HG02981 (cell line): Measurements from ENCODE around the gene BEAN1.
A peak's percentile ranks its signal among the peaks of the same experiment; 100 is the strongest.

Source experiments
- ATAC-seq: cut with Tn5 transposase; IDR thresholded peaks from one replicate; pipeline ENCODE4 v1.9.1; 2021; ENCODE audit warnings: mild to moderate bottlenecking, moderate library complexity; ENCODE audit not compliant: unreplicated experiment

Gene BEAN1

DNA sequence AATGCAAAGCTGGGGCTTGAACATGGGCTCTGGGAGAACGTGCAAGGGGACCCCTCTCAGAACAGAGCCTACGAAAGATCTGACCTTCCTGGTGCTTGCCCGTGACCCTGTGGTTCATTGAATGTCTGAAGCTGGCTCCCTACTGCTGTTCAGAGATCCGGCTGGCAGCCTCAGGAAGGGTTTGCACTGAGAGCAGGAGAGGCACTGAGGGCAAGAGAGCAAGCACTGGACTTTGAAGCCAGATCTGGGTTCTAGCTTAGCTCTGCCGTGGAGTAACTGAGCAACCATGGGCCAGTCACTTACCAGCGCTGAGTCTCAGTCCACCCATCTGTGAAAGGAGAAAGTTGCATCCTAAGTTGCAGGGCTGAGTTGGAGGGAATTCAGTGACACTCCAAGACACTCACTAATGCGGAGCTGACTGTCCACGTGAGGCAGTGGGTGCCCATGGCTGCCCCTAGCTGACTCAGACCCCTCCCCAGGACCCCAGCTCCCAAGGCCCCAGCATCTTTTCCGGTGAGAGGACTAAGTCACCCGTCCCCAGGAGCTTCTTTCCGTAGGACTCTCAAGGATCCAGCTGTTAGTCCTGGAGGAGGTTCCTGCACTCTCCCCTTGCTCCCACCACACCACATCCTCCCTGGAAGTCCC, 41.3 kb downstream of the BEAN1 start:
- no peak for ATAC-seq

DNA sequence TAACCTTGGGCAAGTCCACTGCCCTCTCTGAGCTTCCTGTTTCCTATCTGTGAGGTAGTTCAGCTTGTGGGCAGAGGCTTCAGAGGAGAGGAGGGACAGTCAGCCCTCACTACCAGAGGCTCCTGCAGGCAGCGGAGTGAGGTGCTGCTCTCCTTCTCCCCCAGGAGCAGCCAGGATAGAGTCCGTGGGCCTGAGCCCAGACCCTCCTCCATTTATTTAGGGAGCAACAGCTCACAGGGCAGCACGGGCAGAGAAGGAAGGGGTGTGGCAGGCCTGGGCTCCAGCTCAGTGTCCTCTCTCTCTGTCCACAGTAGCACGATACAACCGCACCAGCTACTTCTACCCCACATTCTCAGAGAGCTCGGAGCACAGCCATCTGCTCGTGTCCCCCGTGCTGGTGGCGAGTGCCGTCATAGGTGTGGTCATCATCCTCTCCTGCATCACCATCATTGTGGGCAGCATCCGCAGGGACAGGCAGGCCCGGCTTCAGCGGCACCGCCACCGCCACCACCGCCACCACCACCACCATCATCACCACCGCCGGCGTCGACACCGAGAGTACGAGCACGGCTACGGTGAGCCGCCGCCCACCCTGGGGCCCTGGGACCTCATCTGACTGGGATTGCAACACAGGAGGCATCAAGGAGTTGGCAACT, 42.3 kb downstream of the BEAN1 start:
- ATAC-seq, result no peak

DNA sequence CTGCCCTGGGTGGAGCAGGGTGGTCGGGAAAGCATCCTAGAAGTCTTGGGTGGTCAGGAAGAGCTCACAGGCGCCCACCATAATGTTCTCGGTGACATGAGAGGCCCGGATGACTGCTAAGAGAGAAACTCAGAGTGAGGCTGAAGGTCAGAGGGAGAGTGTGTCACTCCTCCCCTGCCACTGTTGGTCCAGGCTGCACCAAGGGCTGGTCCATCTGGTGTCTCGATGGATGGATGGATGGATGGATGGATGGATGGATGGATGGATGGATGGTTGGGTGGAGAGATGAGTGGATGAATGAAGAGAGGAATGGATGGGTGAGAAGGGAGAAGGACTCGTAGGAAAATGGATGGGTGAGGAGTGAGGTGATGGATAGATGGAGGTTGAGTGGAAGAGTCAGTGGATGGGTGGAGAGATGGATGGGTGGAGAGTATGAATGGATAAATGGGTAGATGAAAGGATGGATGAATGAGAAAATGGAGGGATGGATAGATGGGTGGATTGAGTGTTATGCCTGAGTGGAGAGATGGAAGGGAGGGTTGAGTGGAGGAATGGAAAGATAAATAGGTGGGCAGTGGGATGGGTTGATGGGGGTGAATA, 43.0 kb downstream of the BEAN1 start:
- ATAC-seq, result no peak

DNA sequence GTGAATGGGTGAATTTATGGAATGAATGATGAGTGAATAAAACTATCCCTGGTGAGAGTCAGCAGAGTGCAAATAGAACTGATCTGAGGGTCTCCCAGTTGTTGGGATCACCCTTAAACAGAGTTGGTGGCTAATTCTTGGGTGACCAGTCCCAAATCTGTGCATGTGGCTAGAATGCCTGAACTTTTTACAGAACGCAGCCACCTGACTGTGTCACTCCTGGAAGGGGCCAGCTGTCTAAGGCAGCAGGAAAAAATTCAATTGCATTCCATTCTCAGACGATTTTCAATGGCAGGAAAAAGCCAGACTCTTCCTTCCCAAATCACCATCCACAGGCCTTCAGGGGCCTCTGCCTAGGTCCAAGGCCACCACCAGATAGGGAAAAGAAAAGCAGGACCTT, 43.5 kb downstream of the BEAN1 start:
- no peak for ATAC-seq

DNA sequence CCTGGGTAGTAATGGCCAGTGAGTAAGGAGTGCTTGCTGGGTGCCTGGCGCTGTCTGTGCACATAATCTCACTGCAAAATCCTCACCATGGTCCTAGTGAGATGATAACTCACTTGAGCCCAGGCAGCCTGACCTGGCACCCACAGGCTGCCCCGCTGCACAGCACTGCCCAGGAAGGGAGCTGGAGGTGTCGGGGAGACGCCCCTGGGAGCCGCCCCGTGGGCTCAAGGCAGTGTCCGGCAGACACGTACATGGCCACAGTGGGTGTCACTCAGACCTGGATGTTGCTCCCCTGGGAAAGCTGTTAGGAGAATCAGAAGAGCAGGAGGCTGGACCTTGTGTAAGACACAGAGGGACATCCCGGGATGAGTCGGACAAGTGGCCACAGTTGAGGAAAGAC, 44.2 kb downstream of the BEAN1 start:
- no peak for ATAC-seq

DNA sequence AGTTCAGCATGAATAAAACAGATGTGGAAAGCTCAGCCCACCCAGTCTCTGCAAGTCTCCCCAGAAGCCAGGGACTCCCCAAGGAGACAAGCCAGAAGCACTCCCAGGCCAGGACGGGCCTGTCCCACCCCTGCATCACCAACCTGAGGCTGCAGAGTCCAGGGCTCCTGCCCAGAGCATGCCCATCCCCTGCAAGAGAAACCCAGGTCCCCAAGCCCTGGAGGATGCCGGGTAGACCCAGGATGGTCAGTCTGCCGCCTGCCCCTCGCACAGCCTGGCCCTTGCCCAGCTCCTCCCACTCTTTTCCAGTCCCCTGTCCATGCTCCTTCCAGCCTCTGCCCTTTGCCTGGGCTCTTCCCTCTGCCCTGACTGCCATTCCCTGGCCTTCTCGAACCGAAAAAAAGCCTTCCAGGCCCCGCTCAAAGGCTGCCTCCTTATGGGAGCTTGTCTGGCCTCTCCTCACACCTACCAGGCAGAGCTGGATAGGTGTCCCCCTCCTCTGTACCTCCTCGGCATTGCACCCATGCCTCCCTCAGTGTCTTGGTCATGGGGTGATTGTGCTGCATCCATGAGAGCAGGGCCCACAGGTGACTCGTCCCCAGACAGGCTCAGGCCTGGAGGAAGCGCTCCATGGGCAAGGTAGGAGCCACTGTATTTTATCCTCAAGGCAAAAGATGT, 44.8 kb downstream of the BEAN1 start:
- no peak for ATAC-seq

DNA sequence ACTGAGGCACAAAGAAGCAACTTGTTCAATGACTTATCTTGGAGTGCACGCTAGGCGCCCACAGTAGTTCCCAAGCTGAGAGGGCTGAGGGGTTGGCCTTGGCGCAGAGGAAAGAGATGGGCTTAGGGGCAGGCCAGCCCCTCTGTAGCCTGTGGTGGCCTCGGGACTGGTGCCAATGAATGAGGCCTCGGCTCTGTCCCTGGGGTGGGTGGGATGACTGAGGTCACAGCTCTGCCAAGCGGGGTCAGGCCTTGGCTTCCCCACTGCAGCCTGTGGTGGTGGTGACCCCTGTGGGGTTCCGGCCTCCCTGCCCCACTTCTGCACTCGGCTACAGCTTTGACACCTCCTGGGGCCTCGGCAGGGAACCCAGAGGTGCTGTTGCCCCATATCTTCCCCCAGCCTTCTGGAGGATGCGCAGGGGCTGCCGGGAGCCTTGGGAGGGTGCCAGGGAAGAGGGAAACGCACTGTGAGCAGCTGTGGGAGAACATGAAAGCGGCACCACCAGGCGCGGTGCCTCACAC, 46.0 kb downstream of the BEAN1 start:
- ATAC-seq, result no peak

DNA sequence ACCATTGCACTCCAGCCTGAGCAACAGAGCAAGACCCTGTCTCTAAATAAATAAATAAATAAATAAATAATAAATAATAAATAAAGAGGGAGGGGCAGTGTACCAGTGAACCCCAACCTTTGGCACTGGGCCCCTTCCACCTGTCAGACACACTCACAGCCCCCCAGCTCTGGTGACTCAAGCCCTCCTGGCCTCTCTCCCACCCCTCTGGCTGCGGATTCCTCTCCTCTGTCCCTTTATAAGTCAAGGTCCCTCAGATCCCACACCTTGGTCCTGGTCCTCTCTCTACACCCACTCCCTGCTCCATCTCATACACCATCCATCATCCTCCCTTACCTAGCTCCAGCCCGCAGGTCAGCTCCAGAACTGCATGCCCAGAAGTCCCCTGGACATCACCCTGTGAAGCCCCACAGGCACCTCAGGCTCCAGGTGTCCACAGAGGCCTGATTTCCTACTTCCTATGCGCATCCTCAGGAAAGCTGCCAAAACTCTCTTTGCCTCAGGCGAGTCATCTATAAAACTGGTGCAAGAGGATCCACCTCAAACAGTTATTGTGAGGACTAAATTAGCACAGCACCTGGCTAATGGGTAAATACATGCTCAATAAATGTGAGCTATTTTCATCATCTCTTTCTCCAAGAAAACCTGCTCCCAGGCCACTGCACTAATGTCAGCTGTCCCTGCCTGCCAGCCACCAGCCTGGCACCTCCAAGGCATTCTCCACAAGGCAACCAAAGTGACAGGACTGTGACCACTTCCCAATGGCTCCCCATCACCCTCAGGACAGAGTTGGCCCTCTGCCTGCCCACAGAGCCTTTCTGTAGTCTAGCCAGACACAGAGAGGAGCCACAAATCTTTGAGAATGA, 46.8 kb downstream of the BEAN1 start:
- ATAC-seq, result no peak

DNA sequence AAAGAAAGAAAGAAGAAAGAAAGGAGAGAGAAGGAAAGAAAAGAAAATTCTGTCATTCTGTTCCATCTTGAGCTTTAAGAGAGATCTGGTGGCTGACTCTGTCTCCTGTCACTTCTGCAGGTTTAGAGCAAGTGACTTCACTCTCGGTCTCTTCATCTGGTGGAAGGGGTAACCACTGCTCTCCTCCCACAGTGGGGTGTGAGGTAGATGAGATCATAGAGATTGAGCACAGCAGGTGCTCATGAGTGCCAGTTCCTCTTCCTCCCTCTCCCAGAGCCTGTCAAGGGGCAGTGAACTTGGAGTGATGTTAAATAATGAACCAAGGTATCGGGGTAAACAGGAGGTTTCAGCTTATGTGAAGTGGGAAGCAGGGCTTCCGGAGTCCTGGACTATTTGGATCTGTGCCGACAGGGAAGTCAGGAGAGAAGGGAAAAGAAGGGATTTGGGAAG, 47.7 kb downstream of the BEAN1 start:
- peak; percentile 85 for ATAC-seq

DNA sequence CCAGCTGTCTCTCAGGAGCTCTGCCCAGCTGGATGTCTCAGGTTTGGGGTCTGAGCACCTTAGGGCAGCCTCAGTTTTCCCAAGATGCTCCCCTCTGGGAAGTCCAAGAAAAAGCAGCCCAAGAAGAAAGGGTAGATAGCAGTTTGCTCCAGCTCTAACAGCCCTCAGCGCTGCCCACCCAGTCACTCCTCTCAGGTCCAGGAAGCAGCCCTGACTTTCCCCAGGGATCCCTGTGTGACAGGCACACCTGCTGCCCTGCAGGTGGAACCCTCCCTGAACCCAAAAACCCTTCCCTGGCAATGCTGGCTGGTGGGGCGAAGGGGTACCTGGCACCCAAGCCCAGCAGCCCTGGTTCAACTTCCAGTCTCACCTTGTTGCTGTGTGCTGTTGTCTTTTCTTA, 48.1 kb downstream of the BEAN1 start:
- ATAC-seq, result no peak

DNA sequence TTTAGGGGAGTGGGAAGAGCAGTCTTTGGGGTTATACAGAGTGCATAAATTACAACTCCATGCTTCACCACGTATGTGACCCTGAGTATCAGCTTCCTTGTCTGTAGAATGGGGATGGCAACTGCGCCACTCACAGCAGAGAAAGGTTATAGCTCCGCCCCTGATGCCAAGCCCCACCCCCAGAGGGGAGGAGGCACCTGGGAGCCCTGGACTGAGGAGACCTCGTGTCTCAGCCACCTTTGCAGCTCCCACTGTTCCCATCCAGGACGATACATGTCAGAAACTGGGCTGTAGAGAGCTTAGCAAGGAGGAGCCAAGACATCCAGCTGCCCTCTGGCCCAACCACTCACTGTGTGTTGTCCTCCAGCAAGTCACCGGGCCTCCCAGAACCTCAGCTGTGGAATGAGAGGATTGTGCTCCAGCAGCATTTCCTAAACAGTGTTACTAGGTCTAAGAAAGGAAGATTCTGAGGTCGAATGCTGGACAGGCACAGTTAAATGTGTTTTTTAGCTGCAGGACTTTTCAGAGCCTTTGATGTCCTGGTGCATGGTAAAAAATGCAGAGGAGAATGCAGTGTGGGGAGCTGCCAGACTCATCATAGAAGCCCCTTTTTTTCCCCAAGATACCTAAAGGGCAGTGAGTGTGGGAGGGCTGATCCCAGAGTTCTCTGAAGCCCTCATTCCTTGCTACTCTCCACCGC, 49.4 kb downstream of the BEAN1 start:
- no peak for ATAC-seq

DNA sequence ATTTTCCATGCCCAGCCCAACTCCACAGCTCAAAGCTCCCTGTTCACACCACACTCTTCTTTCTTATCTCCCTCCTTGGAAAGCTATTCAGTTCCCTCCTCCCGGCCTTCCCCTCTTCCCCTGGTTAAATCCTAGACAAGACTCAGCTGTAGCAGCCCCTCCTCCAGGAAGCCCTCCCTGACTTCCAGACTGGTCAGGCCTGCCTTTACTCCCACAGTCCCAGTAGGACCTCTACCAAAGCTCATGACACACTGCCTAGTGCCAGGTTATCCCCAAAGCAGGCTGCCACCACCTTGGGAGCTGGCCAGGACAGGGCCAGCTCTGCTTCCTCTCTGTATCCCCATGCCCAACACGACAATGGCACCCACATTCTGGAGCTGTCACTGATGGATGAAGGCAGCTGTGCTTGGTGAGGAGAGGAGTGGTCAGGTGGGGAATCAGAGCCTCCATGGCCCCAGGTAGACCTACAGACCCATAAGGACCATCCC, 50.0 kb downstream of the BEAN1 start:
- ATAC-seq, result no peak

DNA sequence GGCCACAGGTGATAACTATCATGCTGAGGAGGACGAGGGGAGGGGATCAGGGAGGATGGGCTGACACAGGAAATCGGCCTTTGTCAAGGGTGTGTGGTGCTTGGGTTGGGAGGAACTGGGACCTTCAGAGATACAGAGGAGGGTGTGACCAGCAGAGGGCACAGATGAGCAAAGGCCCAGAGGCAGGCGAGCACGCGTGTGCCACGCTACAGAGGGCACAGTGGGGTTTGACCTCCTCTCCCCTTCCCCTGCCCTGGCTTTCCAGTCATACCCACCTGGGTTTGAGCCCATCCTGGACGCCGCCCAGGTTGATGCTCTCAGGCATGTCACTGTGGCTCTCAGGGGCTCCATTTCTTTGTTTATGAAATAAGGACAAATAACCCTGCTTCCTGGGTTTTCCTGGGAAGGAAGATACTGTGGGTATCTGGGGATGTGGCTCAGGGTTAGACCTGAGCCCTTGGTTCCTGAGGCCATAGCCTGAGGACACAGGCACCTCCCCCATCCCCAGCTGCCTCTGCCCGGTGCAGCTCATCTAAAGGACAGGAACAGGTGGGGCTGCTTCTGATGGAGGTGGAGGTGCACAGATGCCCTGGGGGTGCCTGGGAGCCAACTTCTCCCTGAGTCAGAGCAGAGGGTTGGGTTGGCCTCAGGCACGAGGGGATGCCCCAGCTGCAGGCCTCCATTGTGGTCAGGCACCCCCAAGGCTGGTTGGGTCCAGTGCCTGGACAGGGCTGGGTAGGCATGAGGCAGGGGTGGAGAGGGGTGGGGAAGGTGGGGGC, 51.8 kb downstream of the BEAN1 start:
- peak; percentile 55 for ATAC-seq

DNA sequence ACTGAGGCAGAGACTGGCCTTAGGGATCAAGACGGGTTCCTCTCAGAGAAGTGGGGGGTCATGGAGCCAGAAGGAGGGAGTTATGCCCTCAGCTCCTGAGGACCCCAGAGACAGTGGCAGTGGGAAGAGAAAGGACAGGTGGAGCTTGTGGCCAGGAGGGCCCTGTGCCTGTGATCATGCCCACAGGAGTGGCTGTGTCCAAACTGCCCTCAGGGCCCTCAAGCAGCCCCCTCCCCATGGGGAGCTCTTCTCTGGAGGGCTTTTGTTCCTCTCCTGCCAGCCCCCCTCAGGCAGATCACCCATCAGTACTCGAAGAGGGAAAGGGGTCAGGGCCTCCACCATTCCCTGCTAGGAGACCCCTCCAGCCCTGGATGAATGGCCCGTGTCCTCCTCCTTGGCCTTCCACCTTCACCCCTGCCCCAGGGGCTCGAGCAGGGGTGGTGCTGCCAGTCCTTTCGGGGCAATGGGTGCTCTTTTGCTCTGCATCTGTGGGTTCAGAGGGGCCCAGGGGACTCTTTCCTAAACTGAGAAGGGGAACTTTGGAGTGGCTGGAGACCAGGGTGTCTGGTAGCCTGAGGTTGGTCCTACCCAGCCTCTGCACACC, 52.7 kb downstream of the BEAN1 start:
- ATAC-seq, result no peak

DNA sequence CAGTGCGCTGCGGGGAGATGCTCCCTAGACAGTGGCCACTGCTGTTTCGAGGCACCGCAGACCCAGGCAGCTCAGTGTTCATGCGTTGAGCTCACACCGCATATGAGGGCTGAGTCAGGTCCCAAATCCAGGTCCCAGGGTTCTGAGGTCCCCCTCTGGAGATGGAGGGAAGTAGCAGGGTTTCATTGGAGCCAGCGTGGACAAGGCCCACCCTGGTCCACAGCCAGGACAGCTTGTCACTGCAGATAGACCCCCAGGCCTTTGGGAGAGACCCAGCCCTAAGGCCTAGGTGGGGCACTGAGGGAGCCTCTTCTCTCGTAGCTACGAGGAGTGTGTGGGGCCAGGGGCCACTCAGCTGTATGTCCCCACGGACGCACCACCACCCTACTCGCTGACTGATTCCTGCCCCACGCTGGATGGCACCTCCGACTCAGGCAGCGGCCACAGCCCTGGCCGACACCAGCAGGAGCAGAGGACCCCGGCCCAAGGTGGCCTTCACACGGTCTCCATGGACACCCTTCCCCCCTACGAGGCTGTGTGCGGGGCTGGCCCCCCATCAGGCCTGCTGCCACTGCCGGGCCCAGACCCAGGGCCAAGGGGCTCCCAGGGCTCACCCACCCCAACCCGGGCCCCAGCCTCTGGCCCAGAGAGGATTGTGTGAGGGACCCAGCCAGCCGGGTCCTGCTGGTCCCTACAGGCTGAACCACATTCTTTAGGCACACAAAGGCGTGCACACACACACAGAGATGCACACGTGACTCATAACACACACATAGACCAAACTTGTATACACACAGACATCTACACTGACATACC, 53.4 kb downstream of the BEAN1 start:
- ATAC-seq, result no peak

DNA sequence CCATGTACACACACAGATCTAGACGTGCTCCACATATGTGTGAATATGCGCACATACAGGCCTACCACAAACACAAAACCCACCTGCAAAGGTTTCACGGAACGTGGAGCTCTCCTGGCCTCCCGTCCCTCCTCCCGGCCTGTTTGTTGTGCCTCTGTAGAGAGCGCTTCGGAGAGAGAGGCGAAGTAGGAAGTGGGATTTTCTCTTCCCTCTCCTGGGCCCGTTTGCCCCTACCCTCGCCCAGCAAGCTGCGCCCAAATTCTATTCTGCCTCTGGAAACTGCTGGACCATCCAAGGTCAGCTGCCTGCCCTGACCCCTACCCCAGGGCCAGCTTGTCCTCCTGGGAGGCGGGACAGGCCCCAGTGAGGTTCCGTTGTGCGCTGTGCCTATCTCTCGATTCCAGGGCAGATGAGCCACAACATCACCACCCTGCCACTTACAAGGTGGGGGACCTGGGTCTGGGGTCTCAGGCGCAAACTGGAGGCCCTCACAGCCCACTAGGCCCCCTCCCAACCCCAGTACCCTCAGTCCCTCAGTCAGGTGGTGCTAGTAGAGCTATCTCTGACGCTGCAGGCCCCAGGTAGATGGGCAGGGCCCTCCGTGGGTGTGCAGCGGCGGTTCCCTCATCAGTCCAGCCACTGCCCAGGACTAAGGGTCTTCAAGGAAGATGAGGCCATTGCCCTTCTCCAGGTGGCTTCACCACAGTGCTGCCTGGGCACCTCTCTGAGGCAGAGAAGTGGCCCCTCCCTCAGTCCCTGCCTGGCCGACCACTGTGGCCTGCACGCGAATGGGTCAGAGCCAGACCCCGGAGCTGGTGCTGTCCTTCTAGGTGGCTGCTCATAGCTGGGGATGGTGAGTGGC, 54.2 kb downstream of the BEAN1 start:
- no peak for ATAC-seq

DNA sequence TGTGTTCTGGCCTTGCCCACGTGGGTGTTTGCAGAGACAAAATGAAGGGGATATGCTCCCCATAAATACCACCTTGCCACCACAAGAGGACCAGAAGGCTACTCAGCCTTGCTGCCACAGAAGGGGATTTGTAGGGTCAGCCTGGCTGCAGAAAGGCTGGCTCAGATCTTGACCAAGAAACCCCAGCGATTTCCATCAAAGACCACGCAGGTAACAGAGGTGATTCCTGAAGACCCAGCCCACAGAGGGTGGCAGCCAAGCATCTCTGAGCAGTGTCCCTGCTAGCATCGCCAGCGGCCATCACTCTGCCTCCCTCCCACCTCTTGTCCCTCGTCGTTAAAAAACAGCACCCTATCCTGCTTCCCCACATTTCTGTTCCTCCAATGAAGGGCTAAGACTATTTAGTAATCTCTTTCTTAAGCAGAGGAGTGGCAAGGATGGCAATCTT, 54.9 kb downstream of the BEAN1 start:
- ATAC-seq, result no peak
